Measurements from ENCODE around the gene TPCN2.

TPCN2 gene

DNA sequence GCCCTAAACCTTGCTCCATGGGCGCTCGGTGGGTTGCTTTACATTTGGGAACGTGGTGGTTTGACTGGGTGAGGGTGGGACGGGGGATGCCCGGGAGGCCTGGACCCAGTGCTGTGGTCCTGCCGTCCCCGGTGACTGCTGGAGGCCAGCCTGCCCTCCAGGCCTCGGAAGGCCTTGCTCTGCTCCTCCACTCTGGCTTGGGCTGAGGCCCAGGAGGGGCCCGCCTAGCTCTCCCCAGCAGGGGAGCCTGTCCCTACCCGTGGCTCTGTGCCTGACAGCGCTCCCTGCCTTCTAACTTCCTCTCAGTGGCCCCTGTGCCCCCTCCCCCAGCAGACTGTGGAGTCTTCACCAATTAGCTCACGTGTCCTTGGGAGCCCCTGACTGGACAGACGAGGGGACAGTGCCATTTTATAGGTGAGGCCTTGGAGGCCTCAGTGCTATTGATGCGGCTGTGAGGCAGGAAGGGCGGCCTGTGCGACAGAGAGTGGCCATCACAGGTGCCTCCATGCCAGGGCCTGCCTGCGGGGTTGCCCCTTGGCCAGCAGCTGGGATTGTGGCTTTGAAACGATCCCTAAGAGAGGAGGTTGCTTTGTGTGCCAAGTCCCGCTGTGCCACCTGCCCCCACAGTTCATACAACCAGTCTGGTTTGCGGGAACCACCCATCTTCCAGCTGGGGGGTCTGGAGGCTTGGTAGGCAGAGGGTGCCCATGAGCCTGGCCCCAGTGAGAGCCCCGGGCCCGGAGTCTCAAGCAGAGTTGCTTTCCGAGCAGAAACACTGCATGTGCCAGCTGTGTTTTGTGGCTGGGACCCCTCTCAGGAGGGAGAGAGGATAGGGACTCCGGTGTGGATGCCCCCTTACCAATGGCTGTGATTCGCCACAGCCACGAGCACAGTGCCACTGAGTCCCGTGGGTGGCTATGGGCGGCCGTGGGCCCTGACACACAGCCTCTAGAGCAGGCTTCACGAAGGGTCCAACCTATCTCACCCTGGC, 17.7 kb downstream of the TPCN2 start:
- TF ChIP-seq FOXP2 (optimal IDR thresholded peaks at IDR 0.05; ENCODE audit: control extremely low read depth, extremely low read length, insufficient read depth): no peak
- TF ChIP-seq POLR2AphosphoS5 (IDR thresholded peaks at IDR 0.05; ENCODE audit: borderline replicate concordance, low read depth, low read length): no peak
- TF ChIP-seq EZH2 (IDR thresholded peaks at IDR 0.05): no peak
- no peaks in the 10 kb centered on the region for H3K9me3 ChIP-seq (ENCODE audit: low read depth, low read length)
- peaks cover 14% of the 10 kb centered on the region; the same call in 1 of the 2 replicates for H3K36me3 ChIP-seq (ENCODE audit: insufficient read depth, low read length)
- no peak overlapping the region for H3K9ac ChIP-seq (ENCODE audit: insufficient read length)
- no peak overlapping the region for H3K27ac ChIP-seq
- DNase-seq (ENCODE audit: low read depth, low spot score): no peak
- H3K4me3 ChIP-seq: no peak overlapping the region

DNA sequence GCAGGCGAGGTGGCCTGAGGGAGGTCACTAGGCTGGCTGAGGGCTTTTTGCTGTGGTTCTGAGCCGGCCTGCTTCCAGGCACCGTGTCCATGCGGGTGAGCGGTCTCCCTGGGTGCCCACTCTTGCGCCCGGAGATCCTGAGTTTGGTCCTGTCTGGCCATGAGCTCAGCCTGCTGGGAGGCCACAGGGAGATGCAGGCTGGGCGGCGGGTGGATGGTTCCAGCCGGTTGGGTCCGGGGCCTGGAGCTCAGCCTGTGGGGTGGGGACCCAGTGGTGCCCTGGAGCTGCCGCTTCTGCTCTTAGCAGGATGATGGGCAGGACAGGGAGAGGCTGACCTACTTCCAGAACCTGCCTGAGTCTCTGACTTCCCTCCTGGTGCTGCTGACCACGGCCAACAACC, 18.5 kb downstream of the TPCN2 start:
- H3K27ac ChIP-seq: 0 out of 2 replicates have a peak overlapping the region, but pooled peaks have one; percentile 25
- no peak overlapping the region for H3K4me3 ChIP-seq
- DNase-seq (ENCODE audit: low read depth, low spot score): no peak
- H3K9ac ChIP-seq (ENCODE audit: insufficient read length): no peak overlapping the region
- no peaks in the 10 kb centered on the region for H3K9me3 ChIP-seq (ENCODE audit: low read depth, low read length)
- H3K36me3 ChIP-seq (ENCODE audit: insufficient read depth, low read length): peaks cover 14% of the 10 kb centered on the region; the same call in 1 of the 2 replicates
- TF ChIP-seq EZH2 (IDR thresholded peaks at IDR 0.05): no peak
- no peak for TF ChIP-seq POLR2AphosphoS5 (IDR thresholded peaks at IDR 0.05; ENCODE audit: borderline replicate concordance, low read depth, low read length)
- no peak for TF ChIP-seq FOXP2 (optimal IDR thresholded peaks at IDR 0.05; ENCODE audit: control extremely low read depth, extremely low read length, insufficient read depth)

DNA sequence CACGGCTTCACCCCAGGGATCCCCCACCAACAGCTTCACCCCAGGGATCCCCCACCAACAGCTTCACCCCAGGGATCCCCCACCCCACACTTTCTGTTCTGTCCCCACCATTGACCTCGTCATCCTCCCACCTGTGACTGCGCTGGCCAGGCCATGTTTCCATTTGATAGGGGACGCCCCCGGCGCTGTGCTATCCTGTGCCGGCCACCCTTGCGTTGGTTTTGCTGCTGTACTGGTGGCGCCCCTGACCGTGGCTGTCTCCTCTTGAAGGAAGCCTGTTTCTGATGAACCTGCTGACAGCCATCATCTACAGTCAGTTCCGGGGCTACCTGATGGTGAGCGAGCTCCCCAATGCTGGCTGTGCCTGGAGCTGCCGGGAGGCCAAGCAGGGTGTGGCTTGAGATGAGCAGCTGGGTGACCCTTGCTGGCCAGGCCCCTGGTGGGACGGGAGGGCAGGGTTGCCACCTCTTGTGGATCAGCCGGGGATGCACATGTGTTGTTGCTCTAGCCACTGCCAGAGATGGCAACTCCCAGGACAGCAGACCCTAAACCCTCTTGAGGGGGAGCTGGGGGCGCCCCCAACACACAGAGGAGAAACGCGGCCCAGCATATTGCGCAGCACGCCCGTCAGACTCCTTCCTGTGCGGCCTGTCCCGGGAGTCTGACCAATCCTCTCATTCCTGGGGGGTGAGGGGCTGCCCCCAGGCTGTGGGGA, 22.5 kb downstream of the TPCN2 start:
- Histone ChIP-seq H3K9me3 (ENCODE audit: low read depth, low read length) (no peaks in the 10 kb centered on the region), H3K9ac (ENCODE audit: insufficient read length) (no peak overlapping the region), H3K27ac (no peak overlapping the region), H3K36me3 (ENCODE audit: insufficient read depth, low read length) (peaks cover 14% of the 10 kb centered on the region), H3K4me3 (no peak overlapping the region)
- no peak for TF ChIP-seq POLR2AphosphoS5 (IDR thresholded peaks at IDR 0.05; ENCODE audit: borderline replicate concordance, low read depth, low read length)
- no peak for TF ChIP-seq EZH2 (IDR thresholded peaks at IDR 0.05)
- TF ChIP-seq FOXP2 (optimal IDR thresholded peaks at IDR 0.05; ENCODE audit: control extremely low read depth, extremely low read length, insufficient read depth): no peak
- no peak for DNase-seq (ENCODE audit: low read depth, low spot score)

DNA sequence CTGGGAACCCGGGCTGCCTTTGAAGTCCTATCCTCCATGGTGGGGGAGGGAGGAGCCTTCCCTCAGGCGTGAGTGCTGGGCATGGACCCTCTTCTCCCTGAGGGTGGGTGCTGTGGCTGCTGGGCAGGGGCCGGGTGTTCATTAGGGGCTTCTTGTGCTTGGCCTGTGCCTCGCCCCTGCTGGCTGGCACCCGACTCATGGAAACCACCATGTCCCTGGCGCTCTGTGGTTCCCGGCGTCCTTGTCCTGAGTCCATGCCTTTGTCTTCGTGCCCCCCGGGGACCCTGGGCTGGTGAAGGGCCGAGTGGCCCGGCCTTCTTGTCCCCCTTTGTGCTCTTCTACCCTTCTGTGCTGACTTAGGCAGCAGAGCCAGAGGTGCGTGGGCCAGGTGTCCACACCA, 23.2 kb downstream of the TPCN2 start:
- H3K4me3 ChIP-seq: no peak overlapping the region
- TF ChIP-seq EZH2 (IDR thresholded peaks at IDR 0.05) (no peak), POLR2AphosphoS5 (IDR thresholded peaks at IDR 0.05; ENCODE audit: borderline replicate concordance, low read depth, low read length) (no peak), FOXP2 (optimal IDR thresholded peaks at IDR 0.05; ENCODE audit: control extremely low read depth, extremely low read length, insufficient read depth) (no peak)
- no peak overlapping the region for H3K27ac ChIP-seq
- H3K36me3 ChIP-seq (ENCODE audit: insufficient read depth, low read length): peaks cover 14% of the 10 kb centered on the region
- no peaks in the 10 kb centered on the region for H3K9me3 ChIP-seq (ENCODE audit: low read depth, low read length)
- H3K9ac ChIP-seq (ENCODE audit: insufficient read length): no peak overlapping the region
- DNase-seq (ENCODE audit: low read depth, low spot score): no peak

DNA sequence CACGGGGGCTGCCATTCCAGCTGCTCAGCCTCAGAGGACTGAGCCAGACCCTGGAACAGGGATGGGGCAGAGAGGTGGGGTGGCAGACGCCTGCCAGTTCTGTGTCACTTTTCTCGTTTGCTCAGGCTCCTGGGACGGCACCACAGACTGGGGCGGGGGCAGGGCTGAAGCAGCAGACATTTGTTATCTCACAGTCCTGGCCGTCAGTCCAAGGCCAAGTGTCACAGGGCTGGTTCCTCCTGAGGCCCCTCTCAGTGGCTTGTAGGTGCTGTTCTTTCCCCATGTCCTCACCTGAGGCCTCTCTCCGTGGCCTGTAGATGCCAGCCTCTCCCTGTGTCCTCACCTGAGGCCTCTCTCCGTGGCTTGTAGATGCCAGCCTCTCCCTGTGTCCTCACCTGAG, 24.7 kb downstream of the TPCN2 start:
- Histone ChIP-seq H3K27ac (no peak overlapping the region), H3K36me3 (ENCODE audit: insufficient read depth, low read length) (peaks cover 18% of the 10 kb centered on the region), H3K4me3 (no peak overlapping the region), H3K9me3 (ENCODE audit: low read depth, low read length) (no peaks in the 10 kb centered on the region), H3K9ac (ENCODE audit: insufficient read length) (no peak overlapping the region)
- TF ChIP-seq POLR2AphosphoS5 (IDR thresholded peaks at IDR 0.05; ENCODE audit: borderline replicate concordance, low read depth, low read length) (no peak), EZH2 (IDR thresholded peaks at IDR 0.05) (no peak), FOXP2 (optimal IDR thresholded peaks at IDR 0.05; ENCODE audit: control extremely low read depth, extremely low read length, insufficient read depth) (no peak)
- no peak for DNase-seq (ENCODE audit: low read depth, low spot score)

DNA sequence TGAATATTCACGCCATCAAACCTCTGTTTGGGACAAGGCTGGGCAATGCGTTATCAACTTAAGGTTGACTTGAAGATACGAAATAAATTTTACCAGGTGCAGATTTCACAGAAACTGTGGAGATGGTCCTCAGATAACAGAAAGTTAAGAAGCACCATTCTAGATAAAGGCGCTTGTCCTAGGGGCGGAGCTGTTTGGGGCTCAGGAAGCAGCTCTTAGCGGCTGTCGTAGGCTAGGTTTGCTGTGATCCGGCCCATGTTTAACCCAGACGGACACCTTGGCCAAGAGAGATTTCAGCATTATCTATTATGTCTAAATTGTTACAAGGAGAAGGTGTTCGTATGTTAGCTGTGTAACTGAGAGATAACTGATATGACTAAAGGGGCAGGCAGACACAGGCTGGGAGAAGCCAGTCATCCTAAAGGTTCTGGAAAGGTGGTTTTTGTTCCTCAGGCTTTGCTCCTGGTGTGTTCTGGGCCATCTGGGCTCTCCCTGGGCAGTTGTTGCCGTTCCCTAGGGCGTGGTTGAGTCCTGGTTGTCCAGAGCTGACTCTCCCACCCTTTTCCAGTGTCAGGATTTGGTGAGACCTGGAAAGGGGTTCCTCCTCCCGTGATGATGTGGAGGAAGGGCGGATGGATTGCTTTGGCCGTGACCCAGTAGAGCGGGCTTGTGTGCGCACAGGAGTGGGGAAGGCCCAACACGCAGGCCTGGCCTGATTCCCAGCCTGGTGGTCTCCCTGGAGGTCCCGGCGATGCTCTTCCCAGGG, 25.8 kb downstream of the TPCN2 start:
- Histone ChIP-seq H3K4me3 (no peak overlapping the region), H3K9me3 (ENCODE audit: low read depth, low read length) (no peaks in the 10 kb centered on the region), H3K27ac (peak overlapping the region; percentile 25; the same call in 1 of the 2 replicates), H3K36me3 (ENCODE audit: insufficient read depth, low read length) (peaks cover 22% of the 10 kb centered on the region), H3K9ac (ENCODE audit: insufficient read length) (no peak overlapping the region)
- DNase-seq (ENCODE audit: low read depth, low spot score): no peak
- TF ChIP-seq POLR2AphosphoS5 (IDR thresholded peaks at IDR 0.05; ENCODE audit: borderline replicate concordance, low read depth, low read length): no peak
- TF ChIP-seq EZH2 (IDR thresholded peaks at IDR 0.05): no peak
- no peak for TF ChIP-seq FOXP2 (optimal IDR thresholded peaks at IDR 0.05; ENCODE audit: control extremely low read depth, extremely low read length, insufficient read depth)

DNA sequence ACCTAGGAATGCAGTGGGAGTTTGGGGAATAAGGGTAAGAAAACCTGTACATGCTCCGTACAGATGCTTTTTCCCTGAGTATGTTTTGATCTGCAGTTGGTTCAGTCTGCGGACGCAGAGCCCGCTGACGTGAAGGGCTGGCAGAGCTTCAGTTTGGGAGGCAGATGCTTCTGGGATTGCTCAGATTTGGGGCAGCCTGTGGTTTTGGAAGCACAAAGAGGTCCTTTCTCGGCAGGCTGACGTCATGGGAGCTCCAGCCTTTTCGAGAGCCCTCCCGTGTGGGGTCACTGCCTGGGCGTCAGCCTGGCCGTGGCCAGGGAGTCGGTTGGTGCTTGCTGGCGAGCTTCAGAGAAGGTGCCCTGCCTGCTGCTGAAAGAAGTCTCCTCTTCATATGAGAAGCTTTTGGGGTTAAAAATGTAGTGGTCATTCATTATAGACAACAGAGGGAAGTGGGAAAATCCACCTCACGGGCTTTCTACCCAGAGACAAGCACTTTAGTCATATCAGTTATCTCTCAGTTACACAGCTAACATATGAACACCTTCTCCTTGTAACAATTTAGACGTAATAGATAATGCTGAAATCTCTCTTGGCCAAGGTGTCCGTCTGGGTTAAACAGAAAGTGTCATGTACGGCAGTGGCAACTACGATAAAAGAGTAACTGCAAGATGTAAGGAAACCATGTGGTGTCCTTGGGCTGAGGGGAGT, 26.8 kb downstream of the TPCN2 start:
- TF ChIP-seq POLR2AphosphoS5 (IDR thresholded peaks at IDR 0.05; ENCODE audit: borderline replicate concordance, low read depth, low read length) (no peak), FOXP2 (optimal IDR thresholded peaks at IDR 0.05; ENCODE audit: control extremely low read depth, extremely low read length, insufficient read depth) (no peak), EZH2 (IDR thresholded peaks at IDR 0.05) (no peak)
- H3K36me3 ChIP-seq (ENCODE audit: insufficient read depth, low read length): peaks cover 17% of the 10 kb centered on the region
- no peak overlapping the region for H3K27ac ChIP-seq
- H3K9me3 ChIP-seq (ENCODE audit: low read depth, low read length): no peaks in the 10 kb centered on the region
- H3K9ac ChIP-seq (ENCODE audit: insufficient read length): no peak overlapping the region
- no peak overlapping the region for H3K4me3 ChIP-seq
- DNase-seq (ENCODE audit: low read depth, low spot score): no peak
